NCI-H524 treated with DMSO at 0.1 percent for 48 hours (cell line): ENCODE results near the gene RING1.
"Not testable (repeated sequence)": the region's sequence is repeated elsewhere in the genome, so short reads cannot be mapped to it uniquely, and the experiment has no call there.

ENCODE experiments used
- DNase-seq: peaks from one replicate; lab custom pipeline; 2025; lab: John Stamatoyannopoulos, UW

RING1 gene

GRCh38 chr6:33206027-33206863 is 2.1 kb upstream of the RING1 start:
- DNase-seq = no peak

GRCh38 chr6:33206864-33207551 is 1.3 kb upstream of the RING1 start:
- no peak for DNase-seq

GRCh38 chr6:33207552-33208090 is 679 bp upstream of the RING1 start:
- no peak for DNase-seq

GRCh38 chr6:33209856-33210255 is 1.6 kb downstream of the RING1 start:
- DNase-seq = no peak

DNA sequence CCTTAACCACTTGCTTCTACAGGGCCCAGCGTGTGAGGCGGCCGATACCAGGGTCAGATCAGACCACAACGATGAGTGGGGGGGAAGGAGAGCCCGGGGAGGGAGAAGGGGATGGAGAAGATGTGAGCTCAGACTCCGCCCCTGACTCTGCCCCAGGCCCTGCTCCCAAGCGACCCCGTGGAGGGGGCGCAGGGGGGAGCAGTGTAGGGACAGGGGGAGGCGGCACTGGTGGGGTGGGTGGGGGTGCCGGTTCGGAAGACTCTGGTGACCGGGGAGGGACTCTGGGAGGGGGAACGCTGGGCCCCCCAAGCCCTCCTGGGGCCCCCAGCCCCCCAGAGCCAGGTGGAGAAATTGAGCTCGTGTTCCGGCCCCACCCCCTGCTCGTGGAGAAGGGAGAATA is 2.8 kb downstream of the RING1 start:
- no peak for DNase-seq

- DNase-seq = no peak
Observed at GRCh38 chr6:33211666-33212422, 3.5 kb downstream of the RING1 start.

DNA sequence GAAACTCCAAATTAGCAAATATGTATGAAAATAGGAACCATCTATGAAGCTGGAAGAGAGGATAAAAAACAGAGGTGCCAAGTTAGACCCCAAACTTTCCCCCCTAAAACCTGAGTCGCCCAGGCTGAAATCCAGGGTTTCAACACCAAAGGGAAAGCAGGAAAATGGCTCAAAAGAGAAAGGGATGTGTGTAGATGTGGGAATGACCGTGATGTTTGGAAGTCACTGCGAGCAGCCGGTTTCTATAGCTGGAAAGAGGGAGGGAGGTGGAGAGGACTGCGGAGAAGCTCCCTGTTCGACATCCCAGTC is 4.5 kb downstream of the RING1 start:
- DNase-seq = no peak

- no peak for DNase-seq
Observed at GRCh38 chr6:33213166-33213988, 5.1 kb downstream of the RING1 start.

DNA sequence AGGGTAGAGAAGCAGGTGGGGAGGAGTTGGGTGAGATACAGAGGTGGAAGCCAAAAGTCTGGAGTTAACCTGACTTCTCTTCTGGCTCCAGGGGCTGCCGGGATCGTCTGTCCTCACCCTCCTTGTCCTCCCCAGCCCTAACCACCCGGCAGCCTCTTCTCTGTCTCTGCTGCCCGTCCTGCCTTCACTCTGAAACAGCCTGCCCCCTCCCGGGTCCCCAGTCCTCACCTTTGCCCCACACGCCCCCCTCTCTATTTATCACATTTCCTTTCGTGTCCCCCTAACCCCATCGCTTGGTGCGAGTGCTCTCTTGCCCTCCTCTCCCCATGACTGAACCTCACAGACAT is 5.7 kb downstream of the RING1 start:
- DNase-seq = no peak

GRCh38 chr6:33215271-33216116 is 7.2 kb downstream of the RING1 start:
- no peak for DNase-seq

DNA sequence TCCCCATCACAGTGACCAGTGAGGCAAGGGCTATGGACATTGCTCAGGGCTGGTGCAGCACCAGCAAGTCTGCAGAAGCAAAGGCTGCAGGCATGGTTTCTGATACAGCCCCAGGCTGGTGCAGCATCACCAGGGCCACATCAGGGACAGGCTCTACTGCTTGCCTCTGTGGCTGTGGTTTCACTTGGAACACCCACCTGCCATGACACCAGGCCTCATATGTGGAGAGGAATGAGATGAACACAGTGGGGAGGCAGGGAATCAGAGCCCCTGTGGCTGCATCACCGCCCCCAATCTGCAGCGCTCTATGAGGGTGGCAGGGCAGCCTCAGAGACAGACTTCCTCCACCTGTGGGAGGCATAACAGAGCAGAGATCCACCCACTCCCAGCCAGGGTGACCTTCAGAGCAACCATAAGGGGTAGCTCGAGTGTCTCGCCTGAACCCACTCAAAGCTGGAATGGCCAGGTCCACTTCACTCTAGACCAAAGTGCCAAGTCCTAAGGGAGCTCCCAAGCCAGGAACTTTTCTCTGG is 7.9 kb downstream of the RING1 start:
- no peak for DNase-seq

DNA sequence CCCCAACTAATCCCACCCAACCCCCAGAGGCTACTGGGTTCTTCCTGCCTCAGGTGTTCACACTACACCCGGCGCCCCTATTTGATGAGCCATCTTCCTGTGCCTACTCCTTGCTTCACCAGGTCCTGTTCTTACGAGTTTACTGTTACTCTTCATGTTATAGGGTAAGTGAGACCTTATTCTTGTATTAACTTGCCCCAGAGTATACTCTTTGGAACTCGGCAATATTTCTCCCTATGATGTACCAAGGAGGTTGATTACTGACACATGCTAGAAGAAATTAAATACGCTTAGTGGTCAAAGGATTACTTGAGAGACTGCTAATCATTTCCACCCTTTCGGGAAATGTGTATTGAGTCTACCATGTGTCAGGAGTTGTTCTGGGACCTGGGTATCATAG is 8.9 kb downstream of the RING1 start:
- no peak for DNase-seq

- DNase-seq = no peak
Observed at GRCh38 chr6:33217681-33218080, 9.4 kb downstream of the RING1 start.

DNA sequence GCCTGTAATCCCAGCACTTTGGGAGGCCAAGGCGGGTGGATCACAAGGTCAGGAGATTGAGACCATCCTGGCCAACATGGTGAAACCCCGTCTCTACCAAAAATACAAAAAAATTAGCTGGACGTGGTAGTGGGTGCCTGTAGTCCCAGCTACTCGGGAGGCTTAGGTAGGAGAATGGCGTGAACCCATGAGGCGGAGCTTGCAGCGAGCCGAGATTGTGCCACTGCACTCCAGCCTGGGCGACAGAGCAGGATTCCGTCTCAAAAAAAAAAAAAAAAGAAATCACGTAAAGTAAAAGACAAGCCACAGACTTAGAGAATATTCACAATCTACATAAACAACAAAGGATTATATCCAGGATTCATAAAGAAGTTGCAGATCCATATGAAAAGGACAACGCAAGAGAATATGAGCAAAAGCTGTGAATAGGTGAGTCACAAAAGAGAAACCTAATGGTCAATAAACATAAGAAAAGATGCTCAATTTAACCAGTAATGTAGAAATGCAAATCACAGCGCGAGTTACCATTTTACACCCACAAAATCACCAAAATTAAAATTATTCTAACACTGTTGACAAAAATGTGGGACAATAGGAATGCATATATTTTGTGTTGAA is 18.3 kb downstream of the RING1 start:
- DNase-seq = not testable (repeated sequence)

DNA sequence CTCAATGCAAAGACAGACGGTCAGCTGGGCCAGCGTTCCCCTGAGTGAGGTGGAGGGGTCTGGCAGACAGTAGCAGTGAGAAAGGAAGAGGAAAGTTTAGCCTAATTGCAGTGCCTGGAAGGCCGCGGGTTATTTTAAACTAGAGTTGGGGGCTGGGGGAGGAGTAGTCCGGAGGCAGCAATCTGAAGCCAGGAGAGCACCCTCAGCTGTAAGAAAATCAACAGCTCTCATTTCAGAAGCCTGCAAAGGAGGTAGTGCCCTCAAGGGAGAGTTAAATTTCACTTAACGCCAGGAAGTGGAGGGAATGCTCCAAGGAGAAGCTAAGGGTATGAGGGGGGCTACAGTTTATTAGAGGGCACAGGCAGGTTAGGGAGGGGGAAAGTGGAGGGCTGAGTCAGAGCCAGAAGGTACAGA is 26.9 kb downstream of the RING1 start:
- DNase-seq = no peak

DNA sequence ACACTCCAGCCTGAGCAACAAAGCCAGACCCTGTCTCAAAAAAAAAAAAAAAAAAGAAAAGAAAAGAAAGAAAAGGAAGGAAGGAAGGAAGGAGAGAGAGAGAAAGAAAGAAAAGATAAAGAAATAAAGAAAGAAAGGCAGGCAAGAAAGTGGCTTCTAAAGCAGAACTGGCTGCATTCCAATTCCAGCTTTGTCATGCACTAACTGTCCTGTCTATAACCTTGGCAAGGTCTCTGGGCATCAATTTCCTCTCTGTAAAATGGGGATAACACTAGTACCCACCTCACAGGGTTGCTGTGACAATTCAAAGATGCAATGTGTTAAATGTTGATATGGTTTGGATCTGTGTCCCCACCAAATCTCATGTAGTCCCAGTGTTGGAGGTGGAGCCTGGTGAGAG is 28.0 kb downstream of the RING1 start:
- no peak for DNase-seq

GRCh38 chr6:33236852-33237251 is 28.6 kb downstream of the RING1 start:
- no peak for DNase-seq

DNA sequence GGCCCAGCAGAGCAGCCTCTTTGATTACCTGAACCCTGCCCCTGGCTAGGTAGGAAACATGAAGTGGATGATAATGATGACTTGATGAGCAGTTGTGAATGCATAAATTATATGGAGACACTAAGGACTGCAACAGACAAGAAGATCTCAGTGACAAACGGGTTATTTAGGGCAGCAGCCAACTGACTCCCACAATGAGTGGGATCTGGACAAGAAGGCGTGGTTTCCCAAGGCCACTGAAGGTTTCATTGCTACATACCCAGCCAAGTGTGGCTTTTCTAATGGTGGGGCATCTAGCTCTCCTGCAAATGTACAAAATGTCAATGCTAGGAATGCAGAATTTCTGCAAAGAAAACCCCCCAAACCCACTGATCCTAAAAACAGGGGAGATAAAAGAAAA is 29.4 kb downstream of the RING1 start:
- no peak for DNase-seq

GRCh38 chr6:33241968-33242367 is 33.7 kb downstream of the RING1 start:
- DNase-seq = no peak

DNA sequence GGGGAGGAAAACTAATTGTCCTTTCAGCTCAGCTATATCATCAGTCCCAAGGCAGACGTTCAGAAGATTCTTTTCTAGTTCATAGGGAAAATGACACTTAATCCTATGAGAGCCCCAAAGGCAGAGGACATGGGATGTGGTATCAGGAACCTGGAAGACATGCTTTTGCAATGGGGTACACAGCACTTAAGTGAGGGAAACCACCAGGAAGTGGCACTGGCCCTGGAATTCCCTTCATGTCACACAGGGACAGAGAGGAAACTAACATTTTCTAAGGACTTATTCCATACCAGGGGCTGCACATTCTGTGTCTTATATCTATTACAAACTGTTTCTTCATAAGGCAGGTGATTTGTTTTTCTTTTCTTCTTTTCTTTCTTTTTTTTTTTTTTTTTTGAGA is 35.2 kb downstream of the RING1 start:
- DNase-seq = no peak
